GM18951 (cell line): ENCODE data around the gene RFX3.
"Not testable (repeated sequence)": the region's sequence is repeated elsewhere in the genome, so short reads cannot be mapped to it uniquely, and the experiment has no call there.

Experiments
- POLR2A ChIP-seq: IDR thresholded peaks from 4 replicates; pipeline ENCODE4 v1.6.1; 2011; ENCODE audit warnings: mild to moderate bottlenecking; ENCODE audit not compliant: insufficient read length, insufficient read depth; ENCODE audit errors: extremely low read depth
- in situ Hi-C: fragments of 300-500 bp; cut with MboI; formaldehyde crosslinking; loops from one replicate; pipeline ENCODE4 v1.12.0; 2022; ENCODE audit warnings: low sequenced_read_pairs, mixed read lengths, inconsistent platforms; ENCODE audit not compliant: unreplicated experiment

RFX3 gene

GRCh38 chr9:3331801-3332200, 194.0 kb downstream of the RFX3 start:
- in situ Hi-C loops, result no loop called here
- no peak for TF ChIP-seq POLR2A

GRCh38 chr9:3330792-3331420, 194.9 kb downstream of the RFX3 start:
- TF ChIP-seq POLR2A, result no peak
- in situ Hi-C loops, result no loop called here

GRCh38 chr9:3329361-3329760, 196.4 kb downstream of the RFX3 start:
- in situ Hi-C loops, result no loop called here
- no peak for TF ChIP-seq POLR2A

GRCh38 chr9:3323714-3324113, 202.1 kb downstream of the RFX3 start:
- TF ChIP-seq POLR2A, result no peak
- in situ Hi-C loops, result no loop called here

- no peak for TF ChIP-seq POLR2A
- in situ Hi-C loops, result no loop called here
Observed at GRCh38 chr9:3321186-3321585, 204.6 kb downstream of the RFX3 start.

GRCh38 chr9:3312595-3312994, 213.2 kb downstream of the RFX3 start:
- in situ Hi-C loops, result not testable (repeated sequence)

- TF ChIP-seq POLR2A, result no peak
- in situ Hi-C loops, result no loop called here
Observed at GRCh38 chr9:3308609-3309008, 217.2 kb downstream of the RFX3 start.

GRCh38 chr9:3304388-3304787, 221.4 kb downstream of the RFX3 start:
- in situ Hi-C loops, result not testable (repeated sequence)

GRCh38 chr9:3299872-3300271, 225.9 kb downstream of the RFX3 start:
- TF ChIP-seq POLR2A, result no peak
- in situ Hi-C loops, result no loop called here

- no peak for TF ChIP-seq POLR2A
- in situ Hi-C loops, result no loop called here
Observed at GRCh38 chr9:3296536-3296935, 229.3 kb downstream of the RFX3 start.

GRCh38 chr9:3292311-3292710, 233.5 kb downstream of the RFX3 start:
- in situ Hi-C loops, result no loop called here

GRCh38 chr9:3290231-3290840, 235.5 kb downstream of the RFX3 start:
- TF ChIP-seq POLR2A, result no peak
- in situ Hi-C loops, result no loop called here

More at GRCh38 chr9:3292311-3292710, 233.5 kb downstream of the RFX3 start:
- TF ChIP-seq POLR2A, result no peak

GRCh38 chr9:3288686-3289085, 237.1 kb downstream of the RFX3 start:
- TF ChIP-seq POLR2A, result no peak

GRCh38 chr9:3285365-3286161, 240.2 kb downstream of the RFX3 start:
- in situ Hi-C loops, result no loop called here
- TF ChIP-seq POLR2A, result no peak

More at GRCh38 chr9:3288686-3289085, 237.1 kb downstream of the RFX3 start:
- in situ Hi-C loops, result no loop called here
